Mucosa of stomach (tissue), 1 donor: ENCODE data around the gene MYRIP.

ENCODE experiments used
- H3K27me3 ChIP-seq: one replicate; pipeline ENCODE4 v1.7.0; 2013; ENCODE audit warnings: mild to moderate bottlenecking, low read length; ENCODE audit not compliant: control insufficient read depth, insufficient read depth
- H3K36me3 ChIP-seq: one replicate; pipeline ENCODE4 v1.7.0; 2013; ENCODE audit warnings: low read length; ENCODE audit not compliant: control insufficient read depth, insufficient read depth
- H3K4me1 ChIP-seq: one replicate; pipeline ENCODE4 v1.7.0; 2013; ENCODE audit warnings: mild to moderate bottlenecking, low read length; ENCODE audit not compliant: control insufficient read depth, insufficient read depth
- H3K4me3 ChIP-seq: one replicate; pipeline ENCODE4 v1.7.0; 2013; ENCODE audit warnings: low read length
- H3K9ac ChIP-seq: one replicate; pipeline ENCODE4 v1.7.0; 2013; ENCODE audit warnings: mild to moderate bottlenecking, low read length, moderate library complexity
- H3K9me3 ChIP-seq: one replicate; pipeline ENCODE4 v1.7.0; 2013; ENCODE audit warnings: mild to moderate bottlenecking, low read length, moderate library complexity; ENCODE audit not compliant: control insufficient read depth
- donor health status: Pancreatic carcinoma.

Gene MYRIP

GRCh38 chr3:39911465-39912309 lies 102.3 kb downstream of the MYRIP start:
- Histone ChIP-seq H3K27me3 (no peaks in the 10 kb centered on the region), H3K9ac (no peak overlapping the region)

GRCh38 chr3:39915027-39915426 lies 105.6 kb downstream of the MYRIP start:
- H3K4me1 ChIP-seq, result peaks cover 10% of the 10 kb centered on the region
- no peak overlapping the region for H3K4me3 ChIP-seq
- no peaks in the 10 kb centered on the region for H3K27me3 ChIP-seq
- no peaks in the 10 kb centered on the region for H3K9me3 ChIP-seq
- H3K9ac ChIP-seq, result no peak overlapping the region
- H3K36me3 ChIP-seq, result no peaks in the 10 kb centered on the region

More at GRCh38 chr3:39911465-39912309, 102.3 kb downstream of the MYRIP start:
- H3K4me3 ChIP-seq, result no peak overlapping the region
- H3K4me1 ChIP-seq, result peaks cover 10% of the 10 kb centered on the region
- no peaks in the 10 kb centered on the region for H3K9me3 ChIP-seq
- no peaks in the 10 kb centered on the region for H3K36me3 ChIP-seq

DNA sequence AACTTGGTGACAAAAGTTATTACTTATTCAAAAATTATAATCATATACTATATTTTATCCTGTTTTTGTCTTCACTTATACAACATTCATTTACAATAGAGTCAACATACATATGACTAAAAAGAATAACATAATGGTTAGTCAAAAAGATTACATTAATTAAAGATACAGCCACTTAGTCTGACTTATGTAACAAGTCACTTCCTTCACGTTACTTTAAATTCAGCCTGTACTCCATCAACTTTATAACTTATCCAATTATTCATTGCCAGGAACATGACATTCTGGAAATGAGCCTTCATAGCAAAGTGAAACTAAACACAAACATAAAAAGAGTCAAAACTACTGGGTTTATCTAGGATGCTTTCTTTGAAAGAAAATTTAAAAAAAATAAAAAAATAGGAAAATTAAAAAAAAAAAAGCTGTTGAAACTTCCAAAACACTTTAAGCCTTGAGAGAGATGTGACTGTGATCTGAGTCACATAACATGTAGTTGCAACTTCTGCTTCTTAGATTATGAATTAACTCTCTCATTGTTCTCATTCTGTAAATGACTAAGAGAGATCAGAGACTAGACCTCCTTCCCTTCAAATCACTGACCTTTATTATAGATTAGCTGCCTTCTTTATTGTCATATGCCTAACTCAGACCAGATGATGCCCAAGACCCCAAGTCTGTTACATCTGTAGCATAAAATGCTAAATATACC lies 107.8 kb downstream of the MYRIP start:
- no peaks in the 10 kb centered on the region for H3K4me1 ChIP-seq
- no peak overlapping the region for H3K4me3 ChIP-seq
- no peaks in the 10 kb centered on the region for H3K9me3 ChIP-seq
- H3K9ac ChIP-seq, result no peak overlapping the region
- H3K36me3 ChIP-seq, result no peaks in the 10 kb centered on the region
- no peaks in the 10 kb centered on the region for H3K27me3 ChIP-seq

DNA sequence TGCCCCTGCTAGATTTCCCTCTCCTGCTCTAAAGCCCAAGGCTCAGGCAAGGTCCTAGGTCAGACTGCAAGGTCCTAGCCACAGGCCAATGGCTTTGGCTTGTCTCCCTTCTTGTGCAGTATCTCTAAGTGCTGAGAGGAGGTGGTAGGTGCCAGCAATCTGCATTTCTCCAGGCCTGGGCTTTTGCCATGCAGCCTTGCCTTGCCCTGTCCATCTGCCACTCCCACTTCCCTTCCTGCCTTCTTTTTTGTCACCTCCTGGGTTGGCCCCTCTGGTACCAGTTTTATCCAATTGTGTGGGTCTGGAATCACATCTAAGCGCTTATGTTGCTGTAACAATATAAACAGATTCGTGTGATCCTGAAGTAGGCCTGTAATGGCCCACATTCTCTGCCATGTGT lies 109.9 kb downstream of the MYRIP start:
- Histone ChIP-seq H3K4me3 (no peak overlapping the region), H3K27me3 (no peaks in the 10 kb centered on the region), H3K4me1 (no peaks in the 10 kb centered on the region), H3K9ac (no peak overlapping the region), H3K36me3 (no peaks in the 10 kb centered on the region), H3K9me3 (no peaks in the 10 kb centered on the region)

DNA sequence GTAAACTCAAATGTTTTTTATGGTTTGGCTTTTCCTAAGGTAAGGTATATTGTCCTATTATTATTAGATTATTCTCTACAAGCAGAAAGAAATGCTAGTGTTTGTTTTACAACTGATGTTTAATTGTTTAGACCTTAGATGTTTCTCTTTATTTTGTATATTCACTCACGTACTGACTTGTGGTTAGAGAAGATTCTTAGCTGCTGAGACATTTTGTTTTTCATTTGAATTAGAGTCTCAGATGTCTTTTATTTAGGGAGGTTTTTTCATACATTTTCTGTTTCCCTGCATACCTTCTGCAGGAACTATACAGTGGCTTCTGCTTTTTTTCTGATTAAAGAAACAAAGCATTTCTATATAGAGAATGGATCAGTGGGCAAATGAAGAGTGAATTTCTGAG lies 110.9 kb downstream of the MYRIP start:
- H3K9ac ChIP-seq, result no peak overlapping the region
- H3K4me1 ChIP-seq, result no peaks in the 10 kb centered on the region
- no peaks in the 10 kb centered on the region for H3K9me3 ChIP-seq
- H3K4me3 ChIP-seq, result no peak overlapping the region
- no peaks in the 10 kb centered on the region for H3K27me3 ChIP-seq
- no peaks in the 10 kb centered on the region for H3K36me3 ChIP-seq

DNA sequence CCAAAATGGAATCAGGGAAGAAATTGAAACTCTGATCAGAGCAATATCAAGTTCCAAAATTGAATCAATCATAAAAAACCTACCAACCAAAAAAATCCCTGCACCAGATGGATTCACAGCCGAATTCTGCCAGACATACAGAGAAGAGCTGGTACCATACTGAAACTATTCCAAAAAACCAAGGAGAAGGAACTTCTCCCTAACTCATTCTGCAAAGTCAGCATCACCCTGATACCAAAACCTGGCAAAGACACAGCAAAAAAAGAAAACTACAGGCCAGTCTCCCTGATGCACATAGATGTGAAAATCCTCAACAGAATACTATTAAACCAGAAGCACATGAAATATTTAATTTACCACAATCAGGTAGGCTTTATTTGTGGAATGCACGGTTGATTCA lies 118.1 kb downstream of the MYRIP start:
- no peaks in the 10 kb centered on the region for H3K27me3 ChIP-seq
- H3K9me3 ChIP-seq, result no peaks in the 10 kb centered on the region
- no peak overlapping the region for H3K9ac ChIP-seq
- no peak overlapping the region for H3K4me3 ChIP-seq
- no peaks in the 10 kb centered on the region for H3K36me3 ChIP-seq
- H3K4me1 ChIP-seq, result no peaks in the 10 kb centered on the region

DNA sequence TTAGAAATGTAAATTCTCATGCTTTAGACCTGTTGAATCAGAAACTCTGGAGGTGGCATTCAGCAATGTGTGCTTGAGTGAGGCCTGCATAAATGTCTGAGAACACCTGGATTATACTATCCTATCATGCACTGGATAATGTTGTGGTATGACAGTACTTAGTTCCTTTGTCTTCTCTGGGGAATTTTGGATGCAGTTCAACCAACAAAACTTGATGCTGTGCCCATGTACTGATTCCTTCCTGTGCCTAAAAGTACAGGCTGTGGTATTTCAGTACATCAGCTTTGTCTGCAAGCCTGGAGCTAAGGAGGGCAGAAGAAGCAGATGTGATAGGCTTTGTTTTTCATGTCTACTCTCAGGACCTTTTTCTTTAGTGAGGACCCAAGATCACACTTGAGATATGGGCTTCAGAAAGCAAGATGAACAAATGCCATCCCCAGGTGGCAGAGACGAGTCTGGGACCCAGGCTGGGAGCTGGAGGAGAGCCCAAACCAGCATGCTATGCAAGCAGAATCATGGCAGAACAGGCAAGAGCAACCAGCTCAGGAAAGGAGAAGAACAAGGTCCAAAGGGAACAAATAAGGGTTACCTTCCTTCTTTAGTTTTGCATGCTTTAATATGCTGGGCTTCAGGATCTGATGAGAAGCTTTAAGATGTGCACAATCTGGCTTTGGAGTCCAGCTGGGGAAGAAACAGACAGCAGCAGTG lies 124.7 kb downstream of the MYRIP start:
- Histone ChIP-seq H3K27me3 (no peaks in the 10 kb centered on the region), H3K4me1 (peaks cover 8% of the 10 kb centered on the region), H3K36me3 (no peaks in the 10 kb centered on the region), H3K4me3 (no peak overlapping the region), H3K9ac (no peak overlapping the region), H3K9me3 (no peaks in the 10 kb centered on the region)

- H3K36me3 ChIP-seq, result no peaks in the 10 kb centered on the region
- peaks cover 8% of the 10 kb centered on the region for H3K4me1 ChIP-seq
- H3K9me3 ChIP-seq, result no peaks in the 10 kb centered on the region
- H3K9ac ChIP-seq, result no peak overlapping the region
- no peaks in the 10 kb centered on the region for H3K27me3 ChIP-seq
- no peak overlapping the region for H3K4me3 ChIP-seq
Measured at GRCh38 chr3:39934696-39935095, 125.3 kb downstream of the MYRIP start.

DNA sequence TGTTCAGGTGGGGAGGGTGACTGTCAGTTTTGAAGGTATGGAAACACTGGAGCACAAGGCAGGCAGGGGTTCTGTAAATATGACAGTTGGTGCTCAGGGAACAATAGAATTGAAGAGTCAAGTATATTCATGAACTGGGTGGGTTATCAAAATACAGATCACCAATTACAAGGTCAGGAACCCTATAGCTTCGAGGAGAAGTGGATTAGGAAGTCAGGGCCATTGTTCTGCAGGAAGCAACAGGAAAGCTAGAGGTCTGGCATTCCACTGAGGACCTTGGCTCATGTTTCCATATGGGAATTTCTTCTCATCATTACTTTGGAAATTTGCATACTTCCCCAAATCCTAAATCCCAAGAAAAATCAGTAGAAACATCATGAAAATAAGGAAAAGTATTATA lies 125.9 kb downstream of the MYRIP start:
- Histone ChIP-seq H3K9ac (no peak overlapping the region), H3K27me3 (no peaks in the 10 kb centered on the region), H3K36me3 (no peaks in the 10 kb centered on the region), H3K4me1 (peaks cover 8% of the 10 kb centered on the region), H3K4me3 (no peak overlapping the region), H3K9me3 (no peaks in the 10 kb centered on the region)

DNA sequence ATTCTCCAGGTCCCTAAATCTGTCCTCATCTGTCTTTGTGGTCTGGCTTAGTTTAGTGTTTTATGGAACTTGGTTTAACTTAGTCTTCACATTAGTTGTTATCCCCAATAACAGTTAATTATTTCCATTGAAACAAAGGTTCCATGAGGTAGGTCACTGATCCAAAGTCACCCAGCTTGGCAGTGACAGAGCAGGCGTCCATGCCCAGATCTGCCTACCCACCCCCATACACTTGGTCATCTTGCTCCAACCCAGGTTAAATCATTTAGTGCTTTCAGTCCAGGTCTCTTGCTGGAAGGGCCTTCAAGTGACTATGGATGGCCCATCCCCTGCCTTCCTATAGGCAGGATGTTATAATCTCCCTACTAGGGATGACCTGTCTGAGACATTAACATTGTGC lies 127.4 kb downstream of the MYRIP start:
- peaks cover 8% of the 10 kb centered on the region for H3K4me1 ChIP-seq
- H3K9me3 ChIP-seq, result no peaks in the 10 kb centered on the region
- no peak overlapping the region for H3K4me3 ChIP-seq
- no peaks in the 10 kb centered on the region for H3K27me3 ChIP-seq
- H3K9ac ChIP-seq, result no peak overlapping the region
- H3K36me3 ChIP-seq, result no peaks in the 10 kb centered on the region

- Histone ChIP-seq H3K27me3 (no peaks in the 10 kb centered on the region), H3K9me3 (no peaks in the 10 kb centered on the region), H3K9ac (no peak overlapping the region), H3K4me1 (peaks cover 8% of the 10 kb centered on the region), H3K4me3 (no peak overlapping the region), H3K36me3 (no peaks in the 10 kb centered on the region)
Measured at GRCh38 chr3:39937315-39937714, 127.9 kb downstream of the MYRIP start.

DNA sequence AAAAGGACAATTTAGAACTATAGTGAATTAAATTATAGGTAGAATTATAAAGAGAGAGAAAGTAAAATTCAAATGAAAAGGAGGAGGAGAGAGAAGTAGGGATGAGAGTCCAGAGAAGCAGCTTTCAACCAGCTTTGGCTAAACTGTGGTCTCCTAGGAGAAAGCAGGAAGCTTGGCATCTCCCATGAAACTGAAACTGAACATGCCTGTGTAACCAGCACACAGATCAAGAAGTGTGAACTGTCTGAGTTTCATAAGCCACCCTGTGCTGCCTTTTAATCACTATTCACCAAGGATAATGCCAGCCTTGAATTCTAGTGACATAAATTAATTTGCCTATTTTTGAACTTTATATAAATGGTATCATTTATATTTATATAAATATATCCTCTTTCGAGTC lies 128.5 kb downstream of the MYRIP start:
- H3K4me1 ChIP-seq, result peaks cover 8% of the 10 kb centered on the region

More for the DNA sequence above, 128.5 kb downstream of the MYRIP start:
- H3K9ac ChIP-seq, result no peak overlapping the region
- no peaks in the 10 kb centered on the region for H3K36me3 ChIP-seq
- H3K4me3 ChIP-seq, result no peak overlapping the region
- no peaks in the 10 kb centered on the region for H3K9me3 ChIP-seq
- no peaks in the 10 kb centered on the region for H3K27me3 ChIP-seq
